HEK293 (cell line): ENCODE results near the gene RINL.

Source experiments
- BCL6B ChIP-seq: fragments of 450-650 bp; formaldehyde crosslinking; IDR thresholded peaks from 2 replicates; pipeline ENCODE4 v1.5.1; 2017; ENCODE audit warnings: missing biosample characterization, missing genetic modification characterization
- HIC1 ChIP-seq: fragments of 450-650 bp; formaldehyde crosslinking; IDR thresholded peaks from 2 replicates; pipeline ENCODE4 v1.5.1; 2016; ENCODE audit warnings: missing biosample characterization, missing genetic modification characterization
- KLF16 ChIP-seq: fragments of 450-650 bp; formaldehyde crosslinking; IDR thresholded peaks from 2 replicates; pipeline ENCODE4 v1.5.1; 2017; ENCODE audit warnings: missing biosample characterization, missing genetic modification characterization
- MEIS1 ChIP-seq: sonication (generic); formaldehyde crosslinking; IDR thresholded peaks from 2 replicates; pipeline ENCODE4 v1.8.1; 2022; ENCODE audit warnings: missing genetic modification reagents, mild to moderate bottlenecking, borderline replicate concordance
- PRDM10 ChIP-seq: fragments of 450-650 bp; formaldehyde crosslinking; IDR thresholded peaks from 2 replicates; pipeline ENCODE4 v1.5.1; 2016; ENCODE audit warnings: missing biosample characterization, missing genetic modification characterization
- REST ChIP-seq: fragments of 450-650 bp; formaldehyde crosslinking; IDR thresholded peaks from 2 replicates; pipeline ENCODE4 v1.5.1; 2016; ENCODE audit warnings: missing biosample characterization, missing genetic modification characterization
- TRIM28 ChIP-seq: IDR thresholded peaks from 2 replicates; pipeline ENCODE4 v1.6.1; 2011; ENCODE audit warnings: low read length, control low read depth, borderline replicate concordance
- WT1 ChIP-seq: fragments of 450-650 bp; formaldehyde crosslinking; IDR thresholded peaks from 2 replicates; pipeline ENCODE4 v1.5.1; 2016; ENCODE audit warnings: missing biosample characterization, missing genetic modification characterization
- ZFP37 ChIP-seq: fragments of 450-650 bp; formaldehyde crosslinking; IDR thresholded peaks from 2 replicates; pipeline ENCODE4 v1.5.1; 2016; ENCODE audit warnings: missing biosample characterization, missing genetic modification characterization
- ZNF10 ChIP-seq: fragments of 450-650 bp; formaldehyde crosslinking; IDR thresholded peaks from 2 replicates; pipeline ENCODE4 v1.5.1; 2017; ENCODE audit warnings: missing biosample characterization, missing genetic modification characterization
- ZNF133 ChIP-seq: fragments of 450-650 bp; formaldehyde crosslinking; IDR thresholded peaks from 2 replicates; pipeline ENCODE4 v1.5.1; 2016; ENCODE audit warnings: missing biosample characterization, missing genetic modification characterization
- ZNF138 ChIP-seq: fragments of 450-650 bp; formaldehyde crosslinking; IDR thresholded peaks from 2 replicates; pipeline ENCODE4 v1.5.1; 2016; ENCODE audit warnings: missing biosample characterization, missing genetic modification characterization, borderline replicate concordance
- ZNF148 ChIP-seq: fragments of 450-650 bp; formaldehyde crosslinking; IDR thresholded peaks from 2 replicates; pipeline ENCODE4 v1.5.0; 2017; ENCODE audit warnings: missing biosample characterization, missing genetic modification characterization, borderline replicate concordance
- ZNF157 ChIP-seq: fragments of 450-650 bp; formaldehyde crosslinking; IDR thresholded peaks from 2 replicates; pipeline ENCODE4 v1.5.1; 2016; ENCODE audit warnings: missing biosample characterization, missing genetic modification characterization
- ZNF174 ChIP-seq: fragments of 450-650 bp; formaldehyde crosslinking; IDR thresholded peaks from 2 replicates; pipeline ENCODE4 v1.5.0; 2017; ENCODE audit warnings: missing biosample characterization, mild to moderate bottlenecking, missing genetic modification characterization
- ZNF184 ChIP-seq: fragments of 450-650 bp; IDR thresholded peaks from 2 replicates; pipeline ENCODE4 v1.5.1; 2018; ENCODE audit warnings: missing biosample characterization, mild to moderate bottlenecking, missing genetic modification characterization
- ZNF211 ChIP-seq: fragments of 450-650 bp; formaldehyde crosslinking; IDR thresholded peaks from 2 replicates; pipeline ENCODE4 v1.5.1; 2016; ENCODE audit warnings: low read depth, missing biosample characterization, missing genetic modification characterization
- ZNF391 ChIP-seq: fragments of 450-650 bp; formaldehyde crosslinking; IDR thresholded peaks from 2 replicates; pipeline ENCODE4 v1.5.1; 2016; ENCODE audit warnings: low read depth, missing biosample characterization, missing genetic modification characterization, borderline replicate concordance
- ZNF416 ChIP-seq: fragments of 450-650 bp; formaldehyde crosslinking; IDR thresholded peaks from 2 replicates; pipeline ENCODE4 v1.5.1; 2016; ENCODE audit warnings: missing biosample characterization, missing genetic modification characterization
- ZNF561 ChIP-seq: fragments of 450-650 bp; IDR thresholded peaks from 2 replicates; pipeline ENCODE4 v1.5.1; 2018; ENCODE audit warnings: missing biosample characterization, missing genetic modification characterization, borderline replicate concordance
- ZNF571 ChIP-seq: fragments of 450-650 bp; formaldehyde crosslinking; IDR thresholded peaks from 2 replicates; pipeline ENCODE4 v1.5.0; 2017; ENCODE audit warnings: missing biosample characterization, missing genetic modification characterization
- ZNF580 ChIP-seq: fragments of 450-650 bp; formaldehyde crosslinking; IDR thresholded peaks from 2 replicates; pipeline ENCODE4 v1.5.1; 2016; ENCODE audit warnings: missing biosample characterization, missing genetic modification characterization
- ZNF664 ChIP-seq: fragments of 450-650 bp; formaldehyde crosslinking; IDR thresholded peaks from 2 replicates; pipeline ENCODE4 v1.5.1; 2016; ENCODE audit warnings: missing biosample characterization, missing genetic modification characterization
- ZNF670 ChIP-seq: fragments of 450-650 bp; formaldehyde crosslinking; IDR thresholded peaks from 2 replicates; pipeline ENCODE4 v1.5.1; 2016; ENCODE audit warnings: missing biosample characterization, missing genetic modification characterization, low read depth

Gene RINL

GRCh38 chr19:38862321-38863059 is 15.6 kb downstream of the RINL start (continued):
- peak; percentile 86 for TF ChIP-seq PRDM10 (tag by site-specific recombination)
- TF ChIP-seq KLF16 = peak; percentile 62
- peak; percentile 20; the same call in 1 of the 2 replicates for TF ChIP-seq REST (tag by site-specific recombination)
- TF ChIP-seq ZNF670 (tag by site-specific recombination) = no peak
- TF ChIP-seq ZNF391 (tag by site-specific recombination) = peak; percentile 56; the same call in 1 of the 2 replicates
- TF ChIP-seq ZNF133 (tag by site-specific recombination) = 0 out of 2 replicates have a peak, but pooled peaks have one; percentile 25
- TF ChIP-seq ZNF580 (tag by site-specific recombination) = peak; percentile 93
- peak; percentile 99 for TF ChIP-seq WT1 (tag by site-specific recombination)
- TF ChIP-seq BCL6B = peak; percentile 47; the same call in 1 of the 2 replicates
- peak; percentile 66; the same call in 1 of the 2 replicates for TF ChIP-seq ZNF664 (tag by site-specific recombination)
- TF ChIP-seq ZNF571 (tag by site-specific recombination) = no peak
- TF ChIP-seq ZNF174 (tag by site-specific recombination) = no peak
- TF ChIP-seq MEIS1 (CRISPR knock-in tag) = no peak
- TF ChIP-seq ZNF10 (tag by site-specific recombination) = 0 out of 2 replicates have a peak, but pooled peaks have one; percentile 44
- TF ChIP-seq ZFP37 (tag by site-specific recombination) = peak; percentile 79; the same call in 1 of the 2 replicates
- 0 out of 2 replicates have a peak, but pooled peaks have one; percentile 25 for TF ChIP-seq ZNF211
- 0 out of 2 replicates have a peak, but pooled peaks have one; percentile 37 for TF ChIP-seq ZNF157 (tag by site-specific recombination)
- no peak for TF ChIP-seq ZNF184
- no peak for TF ChIP-seq ZNF138 (tag by site-specific recombination)
- peak; percentile 81 for TF ChIP-seq HIC1 (tag by site-specific recombination)
- TF ChIP-seq ZNF148 (tag by site-specific recombination) = peak; percentile 50; the same call in 1 of the 2 replicates
- peak; percentile 96 for TF ChIP-seq ZNF561 (tag by site-specific recombination)
- TF ChIP-seq ZNF416 = no peak
- TF ChIP-seq TRIM28 = peak; percentile 77
